Measurements from ENCODE around the gene POLD4.

DNA sequence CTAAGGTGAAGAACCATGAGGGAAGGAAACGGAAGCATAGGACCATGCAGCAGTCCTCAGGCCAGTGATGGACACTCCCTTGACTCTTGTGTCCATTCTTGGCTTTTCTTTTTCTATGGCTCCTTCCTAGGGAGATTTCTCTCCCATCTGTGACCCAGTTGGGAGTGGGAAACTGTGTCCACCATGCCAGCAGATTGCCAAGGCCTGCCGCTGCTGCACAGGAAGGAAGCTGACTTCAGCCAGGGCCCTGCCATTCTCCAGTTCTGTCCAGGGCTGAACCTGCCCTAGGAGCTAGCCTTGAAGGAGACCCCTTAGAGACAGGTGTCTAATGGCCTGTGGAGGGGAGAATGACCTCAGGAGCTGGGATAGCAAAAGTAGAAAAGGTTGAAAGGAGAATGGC lies 32.7 kb downstream of the POLD4 start:
- TF ChIP-seq, protein P1, sequence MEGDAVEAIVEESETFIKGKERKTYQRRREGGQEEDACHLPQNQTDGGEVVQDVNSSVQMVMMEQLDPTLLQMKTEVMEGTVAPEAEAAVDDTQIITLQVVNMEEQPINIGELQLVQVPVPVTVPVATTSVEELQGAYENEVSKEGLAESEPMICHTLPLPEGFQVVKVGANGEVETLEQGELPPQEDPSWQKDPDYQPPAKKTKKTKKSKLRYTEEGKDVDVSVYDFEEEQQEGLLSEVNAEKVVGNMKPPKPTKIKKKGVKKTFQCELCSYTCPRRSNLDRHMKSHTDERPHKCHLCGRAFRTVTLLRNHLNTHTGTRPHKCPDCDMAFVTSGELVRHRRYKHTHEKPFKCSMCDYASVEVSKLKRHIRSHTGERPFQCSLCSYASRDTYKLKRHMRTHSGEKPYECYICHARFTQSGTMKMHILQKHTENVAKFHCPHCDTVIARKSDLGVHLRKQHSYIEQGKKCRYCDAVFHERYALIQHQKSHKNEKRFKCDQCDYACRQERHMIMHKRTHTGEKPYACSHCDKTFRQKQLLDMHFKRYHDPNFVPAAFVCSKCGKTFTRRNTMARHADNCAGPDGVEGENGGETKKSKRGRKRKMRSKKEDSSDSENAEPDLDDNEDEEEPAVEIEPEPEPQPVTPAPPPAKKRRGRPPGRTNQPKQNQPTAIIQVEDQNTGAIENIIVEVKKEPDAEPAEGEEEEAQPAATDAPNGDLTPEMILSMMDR (IDR thresholded peaks at IDR 0.05) = no peak
- TF ChIP-seq POLR2AphosphoS5 (IDR thresholded peaks at IDR 0.05) (no peak), POLR2A (IDR thresholded peaks at IDR 0.05) (no peak)
